AG04450 (cell line): ENCODE data around the gene PRIM1. TPM values are rescaled to one million over a fixed set of nuclear protein-coding genes. Genes with fewer than 3 reads are reported as not detected.

Experiments used
- CTCF ChIA-PET: fragments of 300-600, 350-600 bp; formaldehyde crosslinking; extraction: SDS; loops from one replicate; lab custom pipeline; 2022; ENCODE audit warnings: antibody characterized with exemption, inconsistent platforms; lab: Charles Lee
- POLR2A ChIA-PET: fragments of 350-600 bp; formaldehyde crosslinking; extraction: SDS; loops from one replicate; lab custom pipeline; 2021; ENCODE audit warnings: antibody characterized with exemption, inconsistent platforms; lab: Yijun Ruan, JAX
- DNase-seq: peaks from one replicate; pipeline ENCODE4 v3.0.0-alpha.2; 2011; ENCODE audit warnings: low read depth, low spot score
- H3K27ac ChIP-seq: one replicate; pipeline ENCODE4 v1.5.1; 2012; ENCODE audit warnings: low read depth, low read length, control low read depth
- H3K27me3 ChIP-seq: one replicate; pipeline ENCODE4 v1.6.0; 2012; ENCODE audit warnings: low read length; ENCODE audit not compliant: control insufficient read depth, insufficient read depth
- H3K4me3 ChIP-seq: 2 replicates; pipeline ENCODE4 v1.5.1; 2011; ENCODE audit warnings: mild to moderate bottlenecking, low read depth, low read length, control low read depth
- H3K9me3 ChIP-seq: 2 replicates; pipeline ENCODE4 v1.5.1; 2012; ENCODE audit warnings: low read length; ENCODE audit not compliant: control insufficient read depth, insufficient read depth
- CTCF ChIP-seq: IDR thresholded peaks from 2 replicates; pipeline ENCODE4 v1.5.1; 2011; ENCODE audit warnings: low read depth, low read length, control low read depth, inconsistent platforms
- polyA plus RNA-seq: library from polyadenylated mRNA; depleted of rRNA; stranded (reverse); fragments of >200 nt; gene quantifications from 2 replicates; pipeline ENCODE4 v1.2.3, GENCODE V29; 2011

The PRIM1 gene
- polyA plus RNA-seq, 1 experiment = 6.2 TPM

DNA sequence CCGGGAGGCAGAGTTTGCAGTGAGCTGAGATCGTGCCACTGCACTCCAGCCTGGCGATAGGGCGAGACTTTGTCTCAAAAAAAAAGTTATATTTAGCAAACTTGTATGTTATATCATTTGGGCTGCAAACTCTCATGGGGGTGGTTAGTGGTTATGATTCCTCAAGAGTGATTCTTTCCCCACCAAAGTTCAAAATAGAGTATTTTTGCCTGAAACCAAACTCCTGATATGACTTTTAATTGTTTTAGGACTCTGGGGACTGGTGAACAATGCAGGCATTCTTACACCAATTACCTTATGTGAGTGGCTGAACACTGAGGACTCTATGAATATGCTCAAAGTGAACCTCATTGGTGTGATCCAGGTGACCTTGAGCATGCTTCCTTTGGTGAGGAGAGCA lies 29.6 kb upstream of the PRIM1 start:
- Histone ChIP-seq H3K27me3 (no peaks in the 10 kb centered on the region), H3K27ac (no peak overlapping the region), H3K4me3 (no peak overlapping the region), H3K9me3 (no peaks in the 10 kb centered on the region; the same call in 1 of the 2 replicates)
- ChIA-PET POLR2A (no interaction called here), CTCF (no interaction called here)
- TF ChIP-seq CTCF = no peak
- DNase-seq = no peak

- TF ChIP-seq CTCF = no peak
- POLR2A ChIA-PET = no interaction called here
- CTCF ChIA-PET = interaction anchor here (0.6 kb wide), 1 partner anchor 228 kb away, joined by 3 read pairs; no protein-coding TSS in a partner anchor
Measured at GRCh38 chr12:56778756-56779155, 26.6 kb upstream of the PRIM1 start.

GRCh38 chr12:56776654-56777053 lies 24.5 kb upstream of the PRIM1 start:
- Histone ChIP-seq H3K27ac (no peak overlapping the region), H3K27me3 (no peaks in the 10 kb centered on the region), H3K4me3 (no peak overlapping the region), H3K9me3 (no peaks in the 10 kb centered on the region; the same call in 1 of the 2 replicates)
- ChIA-PET CTCF (interaction anchor here (0.9 kb wide), 2 partner anchors 13 to 230 kb away, joined by 3 to 4 read pairs; no protein-coding TSS in a partner anchor), POLR2A (no interaction called here)
- no peak for TF ChIP-seq CTCF
- no peak for DNase-seq

More at GRCh38 chr12:56778756-56779155, 26.6 kb upstream of the PRIM1 start:
- no peak overlapping the region for H3K4me3 ChIP-seq
- no peaks in the 10 kb centered on the region for H3K27me3 ChIP-seq
- no peak overlapping the region for H3K27ac ChIP-seq
- DNase-seq = no peak
- H3K9me3 ChIP-seq = no peaks in the 10 kb centered on the region; the same call in 1 of the 2 replicates

DNA sequence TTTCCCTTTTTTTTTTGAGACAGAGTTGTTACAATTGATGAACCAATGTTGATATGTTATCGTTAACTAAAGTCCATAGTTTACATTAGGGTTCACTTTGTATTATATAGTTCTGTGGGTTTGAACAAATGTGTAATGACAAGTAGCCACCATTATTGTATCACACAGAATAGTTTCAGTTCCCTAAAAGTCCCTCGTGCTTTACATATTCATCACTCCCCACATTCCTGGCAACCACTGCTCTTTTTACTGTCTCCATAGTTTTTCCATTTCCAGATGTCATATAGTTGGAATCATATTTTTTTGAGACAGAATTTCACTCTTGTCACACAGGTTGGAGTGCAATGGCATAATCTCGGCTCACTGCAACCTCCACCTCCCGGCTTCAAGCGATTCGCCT lies 23.5 kb upstream of the PRIM1 start:
- Histone ChIP-seq H3K4me3 (no peak overlapping the region), H3K27ac (no peak overlapping the region), H3K9me3 (no peaks in the 10 kb centered on the region; the same call in 1 of the 2 replicates), H3K27me3 (no peaks in the 10 kb centered on the region)
- CTCF ChIA-PET = interaction anchor here (1.1 kb wide), 1 partner anchor 212 kb away, joined by 3 read pairs; no protein-coding TSS in a partner anchor
- DNase-seq = no peak
- TF ChIP-seq CTCF = no peak
- POLR2A ChIA-PET = no interaction called here

DNA sequence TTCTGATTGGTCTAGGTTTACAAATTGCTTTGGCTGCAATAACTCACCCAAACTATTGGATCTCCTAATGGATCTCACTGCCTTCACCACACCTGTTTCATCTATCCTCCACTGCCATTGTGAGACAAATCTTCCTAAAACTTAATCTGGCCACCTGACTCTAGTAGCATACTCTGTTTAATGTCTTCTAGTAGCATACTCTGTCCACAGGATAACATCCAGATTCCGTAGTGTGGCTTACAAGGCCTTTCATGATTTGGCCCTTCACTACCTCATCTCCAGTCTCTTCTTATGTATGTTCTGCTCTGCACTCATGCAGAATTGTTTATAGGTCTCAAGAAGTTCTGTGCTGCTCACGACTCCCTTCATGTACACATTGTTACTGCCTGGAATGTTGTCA lies 21.0 kb upstream of the PRIM1 start:
- no peaks in the 10 kb centered on the region for H3K27me3 ChIP-seq
- H3K9me3 ChIP-seq = no peaks in the 10 kb centered on the region; the same call in 1 of the 2 replicates
- H3K27ac ChIP-seq = no peak overlapping the region
- no peak overlapping the region for H3K4me3 ChIP-seq
- no peak for TF ChIP-seq CTCF
- ChIA-PET POLR2A (no interaction called here), CTCF (no interaction called here)
- DNase-seq = no peak
